Activated naive CD4-positive, alpha-beta T cell treated with anti-CD3 and anti-CD28 coated beads, Interleukin-2, amount 50 U/mL, for 16 hours (primary cell): Measurements from ENCODE around the gene PHACTR2.
"Not testable (repeated sequence)": the region's sequence is repeated elsewhere in the genome, so short reads cannot be mapped to it uniquely, and the experiment has no call there.

Experiments
- DNase-seq: peaks from one replicate; pipeline ENCODE4 v3.0.0-alpha.2; 2020

The PHACTR2 gene

DNA sequence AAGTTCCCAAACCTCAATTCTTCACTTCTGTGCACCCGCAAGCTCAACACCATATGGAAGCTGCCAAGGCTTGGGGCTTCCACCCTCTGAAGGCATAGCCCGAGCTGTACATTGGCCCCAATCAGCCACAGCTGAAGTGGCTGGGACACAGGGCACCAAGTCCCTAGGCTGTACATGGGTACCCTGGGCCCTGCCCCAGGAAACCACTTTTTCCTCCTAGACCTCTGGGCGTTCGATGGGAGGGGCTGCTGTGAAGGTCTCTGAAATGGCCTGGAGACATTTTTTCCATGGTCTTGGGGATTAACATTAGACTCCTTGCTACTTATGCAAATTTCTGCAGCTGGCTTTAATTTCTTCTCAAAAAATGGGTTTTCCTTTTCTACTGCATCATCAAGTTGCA, 195.8 kb downstream of the PHACTR2 start:
- not testable (repeated sequence) for DNase-seq

DNA sequence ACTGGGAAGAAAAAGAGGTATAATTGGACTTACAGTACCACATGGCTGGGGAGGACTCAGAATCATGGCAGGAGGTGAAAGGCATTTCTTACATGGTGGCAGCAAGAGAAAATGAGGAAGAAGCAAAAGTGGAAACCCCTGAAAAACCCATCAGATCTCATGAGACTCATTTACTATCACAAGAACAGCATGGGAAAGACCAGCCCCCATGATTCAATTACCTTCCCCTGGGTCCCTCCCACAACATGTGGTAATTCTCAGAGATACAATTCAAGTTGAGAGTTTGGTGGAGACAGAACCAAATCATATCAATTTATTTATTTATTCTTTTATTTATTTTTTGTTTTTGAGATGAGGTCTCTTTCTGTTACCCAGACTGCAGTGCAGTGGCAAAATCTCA, 196.7 kb downstream of the PHACTR2 start:
- not testable (repeated sequence) for DNase-seq

DNA sequence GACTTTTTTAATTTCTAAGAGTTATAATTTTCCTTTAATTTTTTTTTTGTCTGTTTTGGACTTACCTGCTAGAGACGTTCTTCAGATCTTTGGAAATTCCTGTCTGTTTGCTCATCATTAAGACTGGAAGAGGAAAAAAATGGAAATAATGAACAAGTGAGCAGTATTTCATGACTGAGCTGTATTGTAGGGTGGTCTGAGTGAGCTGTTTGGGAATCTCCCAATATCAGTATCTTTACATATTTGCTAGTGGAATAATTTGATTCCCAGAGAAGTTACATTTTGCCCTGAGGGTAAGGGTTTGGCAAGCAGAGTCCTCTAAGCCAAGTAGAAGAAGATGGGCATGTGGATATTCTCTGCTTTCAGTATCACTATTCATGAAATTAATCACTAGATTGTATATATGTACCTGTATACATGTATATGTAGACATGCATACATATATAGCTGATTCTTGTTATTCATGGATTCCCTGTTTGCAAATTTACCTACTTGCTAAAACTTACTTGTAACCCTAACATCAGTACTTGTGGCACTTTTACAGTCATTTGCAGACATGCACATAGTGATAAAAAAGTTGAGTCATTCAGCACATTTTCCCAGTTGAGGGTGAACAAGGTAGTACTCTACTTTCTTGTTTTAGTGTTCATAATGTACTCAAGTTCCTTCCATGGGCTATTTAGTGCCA, 200.0 kb downstream of the PHACTR2 start:
- no peak for DNase-seq

GRCh38 chr6:143878272-143878760, 200.6 kb downstream of the PHACTR2 start:
- DNase-seq = no peak

GRCh38 chr6:143880412-143880811, 202.6 kb downstream of the PHACTR2 start:
- no peak for DNase-seq
